Vagina (tissue), 2 donors: Measurements from ENCODE around the gene SUMO2.

Experiments
- CTCF ChIP-seq, 3 experiments: fragments of 450-650 bp in 2 of 3; fragments of 200-600 bp in 1 of 3; sonication (generic) in 1 of 3; IDR thresholded peaks; one replicate each; pipeline ENCODE4 v1.5.1; 2017 to 2019; ENCODE audit warnings: antibody characterized with exemption in 3 of 3, mild to moderate bottlenecking in 2 of 3, moderate library complexity in 2 of 3
- POLR2A ChIP-seq, 2 donors: fragments of 450-650 bp; IDR thresholded peaks; one replicate each; pipeline ENCODE4 v1.6.1; 2017; ENCODE audit warnings: antibody characterized with exemption in 2 of 2, mild to moderate bottlenecking in 2 of 2, moderate library complexity in 2 of 2
- POLR2AphosphoS5 ChIP-seq, 2 donors: sonication (generic); formaldehyde crosslinking; IDR thresholded peaks; one replicate each; pipeline ENCODE4 v1.9.0; 2017; ENCODE audit warnings: antibody characterized with exemption in 2 of 2, mild to moderate bottlenecking in 2 of 2, low read depth in 1 of 2; ENCODE audit not compliant: insufficient read depth in 1 of 2

DNA sequence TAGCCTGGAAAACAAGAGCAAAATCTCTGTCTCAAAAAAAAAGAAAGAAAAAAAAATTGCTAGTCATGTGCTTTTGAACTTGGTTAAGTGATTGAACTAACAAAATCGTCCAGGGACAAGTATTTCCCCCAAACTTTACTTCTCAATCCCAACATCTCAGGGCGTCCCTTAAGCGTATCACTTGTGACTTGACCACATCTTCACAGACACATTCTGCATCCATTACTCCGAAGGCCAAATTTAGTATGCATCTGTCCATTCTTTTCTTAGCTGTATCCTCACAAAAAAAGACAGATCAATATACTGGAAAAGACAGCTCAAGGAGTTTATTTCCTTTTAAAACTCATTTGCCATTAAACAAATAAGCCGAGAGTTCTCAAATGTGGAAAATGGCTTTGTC lies 22.5 kb downstream of the SUMO2 start:
- TF ChIP-seq CTCF (IDR thresholded peaks at IDR 0.05) (no peak), POLR2A (IDR thresholded peaks at IDR 0.05) (no peak), POLR2AphosphoS5 (IDR thresholded peaks at IDR 0.05; ENCODE audit: insufficient read depth in 1 of 2, low read depth in 1 of 2) (no peak)
